HG02884 (cell line): ENCODE measurements around the gene ABHD14A.

Experiments
- ATAC-seq: cut with Tn5 transposase; IDR thresholded peaks from one replicate; pipeline ENCODE4 v1.9.1; 2021; ENCODE audit warnings: mild to moderate bottlenecking, moderate library complexity; ENCODE audit not compliant: unreplicated experiment

The ABHD14A gene

DNA sequence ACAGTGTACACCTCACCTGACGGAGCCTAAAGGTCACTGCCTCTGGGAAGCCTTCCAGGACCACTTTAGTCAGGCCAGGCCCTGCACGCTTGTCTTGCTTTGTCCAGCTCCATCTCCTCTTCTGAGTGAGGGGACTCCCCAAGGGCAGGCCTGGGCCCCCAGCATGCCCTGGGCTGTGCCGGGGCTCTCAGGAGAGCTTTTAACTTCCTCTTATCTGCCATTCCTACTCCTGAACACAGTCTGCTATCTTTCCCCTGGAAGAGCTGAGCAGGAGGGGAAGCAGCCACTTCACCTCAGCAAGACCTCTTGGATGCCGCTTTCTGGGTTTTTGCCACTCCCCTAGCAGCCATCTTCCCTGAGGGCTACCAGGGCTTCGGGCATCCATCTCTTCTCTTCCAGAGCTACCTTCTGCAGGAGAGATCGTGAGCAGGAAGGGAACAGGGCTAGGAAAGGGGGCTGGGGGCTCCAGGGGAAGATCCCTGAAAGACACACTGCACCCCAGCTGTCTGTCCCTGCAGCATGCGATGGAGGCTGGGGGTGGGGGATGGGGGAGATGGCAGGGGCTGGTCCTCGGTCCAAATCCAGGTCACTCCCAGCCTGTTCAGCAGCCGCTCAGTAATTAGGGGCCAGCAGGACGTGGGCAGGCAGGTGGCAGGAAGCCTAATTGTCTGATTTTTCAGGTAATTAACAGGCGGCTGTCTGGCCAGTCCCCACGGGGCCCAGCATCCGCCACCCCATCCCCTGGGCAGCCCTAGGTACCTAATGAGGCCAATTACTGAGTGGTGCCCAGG is 40.8 kb downstream of the ABHD14A start:
- no peak for ATAC-seq

DNA sequence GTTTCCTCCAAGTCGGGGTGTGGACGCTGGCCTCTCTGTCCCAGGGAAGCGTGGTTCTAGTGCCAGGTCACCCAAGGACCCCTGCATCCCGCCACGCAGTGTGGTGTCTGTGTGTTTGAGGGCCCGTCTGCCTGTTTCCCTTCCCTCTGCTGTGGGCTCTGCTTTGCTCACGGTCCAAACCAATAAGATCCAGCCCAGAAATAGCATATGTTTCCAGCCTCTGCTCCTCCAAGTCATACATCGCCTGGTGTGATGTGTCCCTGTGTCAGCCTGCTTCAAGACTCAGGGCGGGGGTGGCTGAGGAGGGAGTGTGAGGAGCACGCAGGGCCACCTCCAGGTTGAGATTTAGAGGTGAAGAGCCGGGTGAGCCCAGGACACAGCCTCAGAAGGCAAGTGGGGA is 42.7 kb downstream of the ABHD14A start:
- no peak for ATAC-seq

GRCh38 chr3:52018319-52019000 is 43.6 kb downstream of the ABHD14A start:
- ATAC-seq = no peak

- ATAC-seq = no peak
Measured at GRCh38 chr3:52019352-52020080, 44.7 kb downstream of the ABHD14A start.

DNA sequence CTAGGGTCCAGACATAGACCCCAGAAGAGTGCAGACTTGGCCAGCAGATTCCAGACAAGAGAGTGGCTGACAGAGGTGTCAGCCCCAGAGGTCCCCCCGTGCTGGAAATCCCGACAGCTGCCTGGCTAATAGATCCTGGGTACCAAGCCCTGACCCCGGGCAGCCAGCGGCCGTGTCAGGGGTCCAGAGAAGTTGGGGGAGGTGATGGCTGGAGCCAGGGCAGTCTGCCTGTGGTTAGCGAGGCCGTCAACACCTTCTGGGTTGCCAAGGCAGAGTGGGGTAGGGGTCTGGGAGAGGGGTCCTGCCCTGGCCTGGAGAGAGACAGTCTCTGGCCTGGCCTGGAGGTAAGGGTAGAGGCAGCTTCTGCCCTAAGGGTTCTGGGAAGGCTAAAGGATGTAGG is 45.9 kb downstream of the ABHD14A start:
- no peak for ATAC-seq

DNA sequence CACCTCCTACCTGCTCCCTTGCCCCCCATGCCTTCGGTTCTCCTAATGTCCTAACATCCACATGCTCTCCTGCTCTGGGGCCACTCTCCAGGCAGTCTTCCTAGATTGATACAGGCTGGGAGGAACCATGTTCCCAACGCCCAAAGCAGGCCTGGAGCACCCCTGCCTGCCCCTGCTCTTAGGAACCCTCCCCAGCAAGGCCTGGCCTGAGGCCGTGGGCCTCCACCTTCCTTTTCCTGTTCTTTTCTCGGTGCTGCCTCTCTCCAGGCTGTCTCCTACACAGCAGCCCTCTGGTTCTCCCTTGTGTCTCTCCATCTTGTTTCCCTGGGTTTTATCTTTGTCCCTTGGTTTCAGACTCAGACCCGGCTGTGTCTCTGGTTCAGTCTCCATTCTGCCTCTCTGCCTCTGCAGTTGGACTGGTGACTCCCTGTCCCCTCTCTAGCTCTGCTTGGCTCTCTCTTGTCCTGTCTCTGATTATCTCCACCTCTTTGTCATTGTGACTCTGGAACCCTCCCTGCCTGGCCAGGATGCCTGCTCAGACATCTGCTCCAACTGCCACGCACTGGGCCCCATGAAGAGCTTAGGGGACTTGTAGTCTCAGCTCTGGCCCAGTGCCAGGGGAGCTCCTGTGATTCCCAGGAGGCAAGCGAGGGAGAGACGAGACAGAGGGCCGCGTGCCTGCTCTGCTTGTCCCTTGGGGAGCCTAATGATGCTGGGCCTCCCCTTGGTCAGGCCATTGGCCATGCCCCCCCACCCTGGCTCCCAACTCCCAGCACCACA is 46.8 kb downstream of the ABHD14A start:
- ATAC-seq = no peak

DNA sequence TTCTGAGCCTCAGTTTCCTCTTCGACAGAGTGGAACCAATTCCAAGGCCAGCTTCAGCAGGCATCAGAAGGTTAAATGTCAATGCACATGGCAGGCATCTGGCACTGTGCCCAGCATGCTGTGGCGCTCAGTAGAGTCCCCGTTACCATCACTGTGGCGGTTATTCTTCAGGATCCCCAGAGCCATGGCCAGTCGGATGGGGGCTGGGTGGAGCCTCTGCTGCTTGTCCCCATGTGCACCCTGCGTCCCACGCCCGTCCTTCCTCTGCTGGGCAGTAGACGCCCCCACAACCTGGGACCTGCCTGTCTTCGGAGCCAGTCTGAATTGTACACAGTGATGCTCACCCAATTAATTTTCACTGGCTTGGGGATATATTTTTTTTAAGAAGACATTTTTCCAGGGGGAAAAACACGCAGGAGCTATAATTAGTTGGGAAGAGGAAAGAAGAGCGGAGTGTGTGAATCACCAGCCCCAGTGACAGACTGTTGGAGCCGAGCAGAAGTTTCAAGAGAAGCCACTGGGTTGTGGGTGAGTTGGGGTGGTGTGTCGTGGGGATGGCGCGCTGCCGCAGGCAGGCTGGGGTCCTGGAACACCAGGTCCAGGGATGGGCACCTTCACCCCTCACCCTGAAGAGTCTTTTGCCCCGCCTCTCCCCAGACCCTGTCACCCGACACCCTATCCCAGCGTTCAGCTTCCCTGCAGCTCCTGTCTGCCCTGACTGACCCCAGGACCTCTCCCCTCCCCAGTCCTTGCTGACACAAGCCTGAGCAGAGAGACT is 47.6 kb downstream of the ABHD14A start:
- ATAC-seq = no peak

DNA sequence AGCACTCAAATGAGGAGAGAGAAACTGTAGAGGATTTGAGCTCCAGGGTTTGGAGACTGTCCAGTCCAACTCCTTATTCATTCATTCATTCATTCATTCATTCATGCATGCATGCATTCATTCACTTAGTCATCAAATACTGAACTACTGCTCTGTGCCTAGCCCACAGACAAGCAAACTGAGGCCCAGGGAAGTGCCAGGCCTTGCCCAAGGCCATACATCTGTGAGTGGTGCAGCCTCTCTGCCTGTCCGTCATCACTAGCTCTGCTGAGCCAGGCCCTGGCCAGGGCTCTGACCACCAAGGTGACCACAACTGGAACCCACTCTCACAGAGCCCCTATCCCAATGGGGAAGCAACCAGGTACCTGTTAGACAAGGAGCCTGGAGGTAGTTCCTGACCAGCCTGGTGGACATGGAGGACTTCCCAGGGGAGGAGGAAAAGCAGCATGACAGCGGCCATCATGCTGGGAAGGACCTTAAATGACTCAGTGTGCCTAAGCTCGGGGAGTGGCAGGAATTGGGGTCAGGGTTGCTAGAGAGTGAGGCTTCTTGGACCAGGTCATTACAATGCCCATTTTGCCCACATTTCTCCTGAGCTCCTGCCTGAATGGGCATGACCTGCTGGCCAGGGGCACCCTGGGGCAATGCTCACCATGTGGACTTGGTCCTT is 48.4 kb downstream of the ABHD14A start:
- no peak for ATAC-seq

DNA sequence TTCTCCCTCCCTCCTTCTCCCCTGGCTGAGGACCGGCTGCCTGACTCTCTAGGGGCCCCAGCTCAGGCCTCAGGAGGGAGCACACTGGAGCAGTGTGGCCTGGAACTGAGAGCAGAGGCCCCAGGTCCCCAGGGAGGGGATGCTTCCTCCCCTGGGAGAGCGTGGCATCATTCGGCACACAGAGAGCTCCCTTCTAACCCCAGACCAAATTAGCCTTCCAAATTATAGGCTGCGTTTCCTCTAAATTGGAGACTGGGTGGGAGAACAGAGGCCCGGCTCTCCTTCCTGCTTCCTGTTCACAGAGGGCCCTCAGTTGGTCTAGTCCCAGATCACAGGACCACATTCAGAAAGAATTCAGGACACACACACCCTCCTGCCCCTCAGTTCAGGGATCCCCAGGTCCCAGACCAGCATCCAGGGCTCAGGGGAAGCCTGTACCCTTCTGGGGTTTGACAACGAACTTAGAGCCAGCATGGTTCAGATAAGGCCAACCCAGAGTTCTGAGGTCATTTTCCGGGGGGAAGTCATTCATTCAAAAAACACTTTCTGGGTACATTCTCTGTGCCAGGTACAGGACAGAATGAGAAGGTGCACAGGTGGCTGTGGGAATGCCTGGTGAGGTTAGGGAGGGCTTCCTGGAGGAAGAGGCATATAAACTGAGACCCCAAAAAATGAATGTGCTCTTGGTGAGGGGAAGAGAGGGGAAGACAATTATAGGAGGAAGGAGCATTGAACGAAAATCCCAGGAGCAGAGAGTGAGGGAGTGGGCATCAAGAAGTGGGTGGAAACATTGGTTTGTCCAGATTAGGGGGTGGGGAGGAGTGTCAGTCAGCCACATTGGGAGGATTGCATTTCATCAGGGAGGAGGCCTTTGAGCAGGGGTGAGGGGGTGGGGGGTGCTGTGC is 49.2 kb downstream of the ABHD14A start:
- ATAC-seq = no peak

DNA sequence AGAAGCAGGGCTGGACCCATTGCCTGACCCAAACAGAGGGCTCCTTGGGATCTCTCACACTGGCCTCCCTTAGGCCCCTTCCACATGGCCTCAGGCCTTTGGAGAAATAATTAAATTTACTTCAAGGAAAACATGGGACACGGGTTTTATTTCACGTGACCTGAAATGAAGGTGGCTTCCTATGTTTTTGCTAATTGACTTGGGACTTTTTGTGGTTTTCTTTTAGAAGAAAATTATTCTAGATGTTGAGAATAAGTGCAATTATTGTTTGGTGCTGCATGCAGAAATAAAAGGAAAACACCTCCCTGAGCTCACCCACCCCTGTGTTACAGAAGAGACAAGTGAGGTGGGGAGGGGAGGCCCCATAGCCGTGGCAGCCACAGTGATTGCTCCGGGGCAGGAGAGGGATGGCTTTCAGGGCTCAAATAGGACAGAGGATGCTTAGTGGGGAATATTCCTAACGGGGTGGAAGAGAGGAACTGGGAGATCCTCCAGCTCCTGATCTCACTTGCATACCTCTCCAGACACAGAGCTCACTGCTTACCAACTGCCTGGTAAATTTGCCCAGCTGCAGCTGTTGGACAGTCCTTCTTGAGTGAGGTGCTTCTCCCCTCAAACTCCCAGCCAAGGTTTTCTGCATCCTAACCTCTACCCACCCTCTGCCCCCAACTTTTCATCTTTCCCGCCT is 50.0 kb downstream of the ABHD14A start:
- no peak for ATAC-seq

DNA sequence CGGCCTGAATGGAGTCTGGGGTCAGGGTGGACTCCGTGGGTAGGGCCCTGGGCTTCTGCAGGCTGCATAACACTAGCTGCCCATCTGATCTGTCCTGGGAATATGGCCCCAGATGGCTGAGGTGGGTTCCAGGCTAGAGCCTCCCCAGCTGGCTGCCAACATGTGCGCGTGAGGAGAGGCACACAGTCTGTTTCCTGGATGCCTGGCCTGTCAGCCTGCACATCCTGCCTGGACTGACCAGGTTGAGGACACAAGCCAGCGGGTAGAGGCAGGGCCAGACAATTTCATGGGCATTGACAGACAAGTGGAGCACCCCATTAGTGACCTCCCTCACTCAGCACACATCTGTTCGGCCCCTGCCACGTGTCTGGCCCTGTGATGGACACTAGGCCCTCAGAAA is 50.6 kb downstream of the ABHD14A start:
- no peak for ATAC-seq

DNA sequence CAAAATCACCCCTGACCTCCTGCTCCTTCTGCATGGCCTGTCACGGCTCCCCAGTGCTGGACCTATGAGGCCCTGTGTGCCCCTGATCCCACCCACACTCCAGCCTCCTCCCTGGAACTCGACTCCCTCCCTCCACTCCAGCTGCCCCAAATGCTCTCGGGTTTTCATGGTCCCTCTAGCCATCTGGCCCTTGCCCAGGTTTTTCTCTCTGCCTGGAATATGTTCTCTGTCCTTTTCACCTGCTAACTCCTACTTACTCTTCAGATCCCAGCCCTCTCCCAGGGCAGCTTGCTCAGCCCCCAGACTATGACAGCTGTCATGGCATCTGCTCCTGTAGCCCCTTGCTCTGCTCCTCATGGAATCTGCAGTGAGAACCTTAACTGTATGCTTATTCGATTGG is 51.2 kb downstream of the ABHD14A start:
- no peak for ATAC-seq

- ATAC-seq = no peak
Measured at GRCh38 chr3:52028572-52028971, 53.7 kb downstream of the ABHD14A start.

- ATAC-seq = no peak
Measured at GRCh38 chr3:52029053-52029452, 54.2 kb downstream of the ABHD14A start.

GRCh38 chr3:52029535-52029934 is 54.7 kb downstream of the ABHD14A start:
- no peak for ATAC-seq
